HL-60 (cell line): ENCODE measurements around the gene ERGIC1.

Experiments used
- DNase-seq, 2 experiments: peaks; one replicate each; pipeline ENCODE4 v3.0.0-alpha.2; 2010 to 2020; ENCODE audit warnings: low read depth in 1 of 2, low spot score in 1 of 2
- H3K27ac ChIP-seq: fragments of 250-450 bp; sonication (Bioruptor Pico); replicated peaks from 2 replicates; pipeline ENCODE4 v1.5.1; 2020; ENCODE audit warnings: mild to moderate bottlenecking, moderate library complexity
- H3K27me3 ChIP-seq: fragments of 250-450 bp; sonication (Bioruptor Pico); 2 replicates; pipeline ENCODE4 v1.5.1; 2021; ENCODE audit warnings: mild to moderate bottlenecking, moderate library complexity; ENCODE audit not compliant: insufficient read depth, poor library complexity, severe bottlenecking
- H3K4me3 ChIP-seq: replicated peaks from 2 replicates; pipeline ENCODE4 v1.5.1; 2011; ENCODE audit warnings: mild to moderate bottlenecking, control low read depth, low read length; ENCODE audit not compliant: insufficient read depth
- GABPA ChIP-seq: IDR thresholded peaks from 2 replicates; pipeline ENCODE4 v1.6.1; 2012; ENCODE audit warnings: low read depth
- POLR2AphosphoS5 ChIP-seq: IDR thresholded peaks from 2 replicates; pipeline ENCODE4 v1.6.1; 2012; ENCODE audit warnings: low read depth
- REST ChIP-seq: IDR thresholded peaks from 2 replicates; pipeline ENCODE4 v1.6.1; 2012; ENCODE audit warnings: low read depth; ENCODE audit not compliant: insufficient replicate concordance
- SPI1 ChIP-seq: IDR thresholded peaks from 2 replicates; pipeline ENCODE4 v1.6.1; 2012; ENCODE audit warnings: low read depth, mild to moderate bottlenecking, borderline replicate concordance
- TF ChIP-seq, protein P1 (sequence below): IDR thresholded peaks from one replicate; pipeline ENCODE4 v1.5.1; 2011; ENCODE audit warnings: low read length, control low read depth, inconsistent platforms; ENCODE audit not compliant: insufficient read depth

The ERGIC1 gene

DNA sequence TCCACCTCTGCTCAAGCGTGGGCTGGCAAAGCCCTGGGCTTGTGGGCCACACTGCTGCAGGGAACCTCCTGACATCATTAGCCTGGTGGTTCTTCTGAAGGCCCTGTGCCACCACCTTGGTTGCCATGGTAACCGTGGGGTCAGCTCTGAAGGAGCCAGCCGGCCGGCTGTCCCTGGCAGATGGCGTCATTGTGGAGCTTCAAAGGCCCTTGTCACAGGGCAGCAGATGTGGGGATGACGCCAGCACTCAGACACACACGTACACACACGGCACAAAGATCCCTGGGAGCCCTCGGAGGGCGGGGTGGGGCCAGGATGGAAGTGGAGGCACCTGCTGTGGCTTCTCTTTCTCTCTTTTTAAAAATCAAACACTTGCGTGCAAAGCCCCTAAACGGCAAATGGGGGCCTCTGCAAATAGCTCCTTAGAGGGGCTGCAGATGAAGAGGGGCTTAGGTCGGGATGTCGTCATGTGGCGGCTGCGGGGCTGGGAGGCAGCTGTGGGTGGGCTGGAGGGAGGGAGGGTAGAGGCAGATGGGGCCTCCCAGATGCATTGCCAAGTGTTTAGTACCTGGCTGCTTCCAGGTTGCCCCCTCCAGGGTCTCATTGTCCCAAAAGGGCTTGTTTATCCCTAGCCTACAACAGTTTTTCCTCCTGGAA, 105.7 kb downstream of the ERGIC1 start:
- no peak overlapping the region for H3K27ac ChIP-seq
- TF ChIP-seq REST (no peak), GABPA (no peak)
- DNase-seq = no peak
- no peak overlapping the region for H3K4me3 ChIP-seq
- no peaks in the 10 kb centered on the region for H3K27me3 ChIP-seq

GRCh38 chr5:172940268-172941066, 106.4 kb downstream of the ERGIC1 start:
- TF ChIP-seq REST = no peak
- TF ChIP-seq POLR2AphosphoS5 = no peak
- no peak for TF ChIP-seq SPI1
- TF ChIP-seq GABPA = no peak
- TF ChIP-seq, protein P1, sequence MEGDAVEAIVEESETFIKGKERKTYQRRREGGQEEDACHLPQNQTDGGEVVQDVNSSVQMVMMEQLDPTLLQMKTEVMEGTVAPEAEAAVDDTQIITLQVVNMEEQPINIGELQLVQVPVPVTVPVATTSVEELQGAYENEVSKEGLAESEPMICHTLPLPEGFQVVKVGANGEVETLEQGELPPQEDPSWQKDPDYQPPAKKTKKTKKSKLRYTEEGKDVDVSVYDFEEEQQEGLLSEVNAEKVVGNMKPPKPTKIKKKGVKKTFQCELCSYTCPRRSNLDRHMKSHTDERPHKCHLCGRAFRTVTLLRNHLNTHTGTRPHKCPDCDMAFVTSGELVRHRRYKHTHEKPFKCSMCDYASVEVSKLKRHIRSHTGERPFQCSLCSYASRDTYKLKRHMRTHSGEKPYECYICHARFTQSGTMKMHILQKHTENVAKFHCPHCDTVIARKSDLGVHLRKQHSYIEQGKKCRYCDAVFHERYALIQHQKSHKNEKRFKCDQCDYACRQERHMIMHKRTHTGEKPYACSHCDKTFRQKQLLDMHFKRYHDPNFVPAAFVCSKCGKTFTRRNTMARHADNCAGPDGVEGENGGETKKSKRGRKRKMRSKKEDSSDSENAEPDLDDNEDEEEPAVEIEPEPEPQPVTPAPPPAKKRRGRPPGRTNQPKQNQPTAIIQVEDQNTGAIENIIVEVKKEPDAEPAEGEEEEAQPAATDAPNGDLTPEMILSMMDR = no peak
- DNase-seq = no peak
- no peak overlapping the region for H3K27ac ChIP-seq
- no peaks in the 10 kb centered on the region for H3K27me3 ChIP-seq
- H3K4me3 ChIP-seq = no peak overlapping the region

GRCh38 chr5:172941067-172941516, 107.0 kb downstream of the ERGIC1 start:
- H3K27ac ChIP-seq = no peak overlapping the region
- no peak overlapping the region for H3K4me3 ChIP-seq
- H3K27me3 ChIP-seq = no peaks in the 10 kb centered on the region
- no peak for DNase-seq
- no peak for TF ChIP-seq REST
- no peak for TF ChIP-seq GABPA
- no peak for TF ChIP-seq SPI1
- TF ChIP-seq, protein P1 = no peak
- TF ChIP-seq POLR2AphosphoS5 = no peak
